H1 (cell line): Measurements from ENCODE around the gene ADRM1. TPM values are rescaled to one million over a fixed set of nuclear protein-coding genes. Genes with fewer than 3 reads are reported as not detected.

Experiments
- CTCF ChIA-PET: fragments of 300-600 bp; sonication (Branson Sonifier 250); formaldehyde crosslinking; loops from one replicate; lab custom pipeline; 2021; ENCODE audit not compliant: partially characterized antibody; lab: Charles Lee
- POLR2A ChIA-PET: fragments of 300-600 bp; sonication (Branson Sonifier 250); formaldehyde crosslinking; loops from one replicate; lab custom pipeline; 2021; ENCODE audit warnings: inconsistent platforms; ENCODE audit not compliant: partially characterized antibody; lab: Charles Lee
- DNase-seq, 2 experiments: peaks; one replicate each; pipeline versions ENCODE4 v3.0.0 to v3.0.0-alpha.2; 2010 to 2022; ENCODE audit warnings: low spot score in 2 of 2, low read depth in 1 of 2, mixed read lengths in 1 of 2
- FAIRE-seq: peaks from 2 replicates; lab custom pipeline; 2011; peaks lifted over from hg19 to GRCh38; lab: Jason Lieb, UNC
- H2AFZ ChIP-seq: 2 replicates; pipeline ENCODE4 v1.8.1; 2012; ENCODE audit warnings: low read length, inconsistent platforms
- H2AK5ac ChIP-seq: 2 replicates; pipeline ENCODE4 v1.6.1; 2013; ENCODE audit warnings: low read depth, low read length
- H2BK120ac ChIP-seq: replicated peaks from 2 replicates; pipeline ENCODE3; 2013; ENCODE audit warnings: low read depth, low read length, inconsistent platforms
- H2BK12ac ChIP-seq: 2 replicates; pipeline ENCODE4 v1.6.1; 2013; ENCODE audit warnings: low read depth, low read length
- H2BK15ac ChIP-seq: 2 replicates; pipeline ENCODE4 v1.6.1; 2013; ENCODE audit warnings: low read length
- H2BK20ac ChIP-seq: 2 replicates; pipeline ENCODE4 v1.6.1; 2013; ENCODE audit warnings: low read length
- H2BK5ac ChIP-seq: 2 replicates; pipeline ENCODE4 v1.6.1; 2013; ENCODE audit warnings: low read depth, low read length
- H3K14ac ChIP-seq: 2 replicates; pipeline ENCODE4 v1.6.1; 2013; ENCODE audit warnings: inconsistent platforms; ENCODE audit not compliant: insufficient read length
- H3K18ac ChIP-seq: 2 replicates; pipeline ENCODE4 v1.6.1; 2013; ENCODE audit warnings: low read length; ENCODE audit errors: extremely low read depth
- H3K23ac ChIP-seq: 2 replicates; pipeline ENCODE4 v1.6.1; 2013; ENCODE audit warnings: inconsistent platforms; ENCODE audit not compliant: insufficient read length
- H3K23me2 ChIP-seq: 2 replicates; pipeline ENCODE4 v1.6.1; 2013; ENCODE audit warnings: low read depth, low read length
- H3K27ac ChIP-seq: 2 replicates; pipeline ENCODE4 v1.6.1; 2011; ENCODE audit warnings: low read depth, low read length, inconsistent platforms
- H3K27me3 ChIP-seq, 4 experiments: replicated peaks in 1 of 4; 1 replicate in 1 of 4; 2 replicates in 3 of 4; pipeline versions ENCODE4 v1.6.1 to v1.8.1; 2011 to 2013; ENCODE audit warnings: low read length in 3 of 4, mild to moderate bottlenecking in 3 of 4, inconsistent platforms in 2 of 4, mixed read lengths in 2 of 4, moderate library complexity in 1 of 4; ENCODE audit not compliant: control insufficient read depth in 3 of 4, insufficient read depth in 3 of 4; ENCODE audit errors: extremely low read depth in 1 of 4
- H3K36me3 ChIP-seq, 4 experiments: 2 replicates each; pipeline versions ENCODE4 v1.6.1 to v1.8.1; 2011 to 2013; ENCODE audit warnings: mild to moderate bottlenecking in 4 of 4, low read length in 3 of 4, moderate library complexity in 2 of 4, control low read depth in 1 of 4, inconsistent platforms in 1 of 4; ENCODE audit not compliant: insufficient read depth in 4 of 4, control insufficient read depth in 2 of 4
- H3K4ac ChIP-seq: replicated peaks from 2 replicates; pipeline ENCODE3; 2013; ENCODE audit warnings: low read length, low read depth, mixed read lengths, inconsistent platforms; ENCODE audit not compliant: insufficient read length
- H3K4me1 ChIP-seq, 4 experiments: replicated peaks in 1 of 4; 1 replicate in 1 of 4; 2 replicates in 3 of 4; pipeline versions ENCODE4 v1.6.1 to v1.8.1; 2011 to 2013; ENCODE audit warnings: low read length in 3 of 4, inconsistent platforms in 2 of 4, mixed read lengths in 1 of 4; ENCODE audit not compliant: insufficient read depth in 4 of 4, control insufficient read depth in 3 of 4
- H3K4me2 ChIP-seq, 2 experiments: 2 replicates each; pipeline versions ENCODE4 v1.6.1 to v1.8.1; 2011 to 2013; ENCODE audit warnings: low read depth in 2 of 2, low read length in 2 of 2, control low read depth in 1 of 2, inconsistent platforms in 1 of 2, mild to moderate bottlenecking in 1 of 2; ENCODE audit not compliant: insufficient read depth in 1 of 2
- H3K4me3 ChIP-seq, 4 experiments: fragments of 200-600, 300-600 bp in 1 of 4; sonication (generic), shearing (Covaris generic), sonication (Bioruptor Twin) in 1 of 4; 2 replicates each; pipeline versions ENCODE4 v1.5.1 to v1.8.1; 2011 to 2016; ENCODE audit warnings: low read length in 4 of 4, low read depth in 3 of 4, control low read depth in 2 of 4, inconsistent platforms in 2 of 4, mild to moderate bottlenecking in 2 of 4, mixed read lengths in 1 of 4, moderate library complexity in 1 of 4; ENCODE audit not compliant: insufficient read depth in 2 of 4; ENCODE audit errors: extremely low read depth in 1 of 4
- H3K56ac ChIP-seq: replicated peaks from 2 replicates; pipeline ENCODE3; 2013; ENCODE audit warnings: low read depth, mild to moderate bottlenecking, mixed read lengths, low read length, inconsistent platforms; ENCODE audit not compliant: insufficient read length
- H3K79me1 ChIP-seq: 2 replicates; pipeline ENCODE4 v1.6.1; 2013; ENCODE audit warnings: low read depth, low read length, control low read depth
- H3K79me2 ChIP-seq, 2 experiments: 2 replicates each; pipeline versions ENCODE4 v1.6.1 to v1.8.1; 2012 to 2013; ENCODE audit warnings: low read length in 2 of 2, mild to moderate bottlenecking in 2 of 2, inconsistent platforms in 1 of 2; ENCODE audit not compliant: insufficient read depth in 2 of 2, control insufficient read depth in 1 of 2
- H3K9ac ChIP-seq, 4 experiments: replicated peaks in 1 of 4; 1 replicate in 1 of 4; 2 replicates in 3 of 4; pipeline versions ENCODE4 v1.6.1 to v1.8.1; 2011 to 2013; ENCODE audit warnings: low read depth in 3 of 4, low read length in 3 of 4, control low read depth in 2 of 4, mild to moderate bottlenecking in 2 of 4, moderate library complexity in 2 of 4, inconsistent platforms in 1 of 4; ENCODE audit errors: extremely low read depth in 1 of 4
- H3K9me3 ChIP-seq, 2 experiments: 2 replicates each; pipeline versions ENCODE4 v1.6.1 to v1.8.1; 2012 to 2013; ENCODE audit warnings: mild to moderate bottlenecking in 2 of 2, moderate library complexity in 2 of 2, control low read depth in 1 of 2, inconsistent platforms in 1 of 2, low read depth in 1 of 2, low read length in 1 of 2, mixed read lengths in 1 of 2; ENCODE audit not compliant: insufficient read depth in 2 of 2
- H4K20me1 ChIP-seq, 2 experiments: replicated peaks in 1 of 2; 2 replicates each; pipeline versions ENCODE3 to v1.8.1; 2011 to 2013; ENCODE audit warnings: inconsistent platforms in 2 of 2, low read length in 2 of 2, mild to moderate bottlenecking in 1 of 2; ENCODE audit not compliant: insufficient read depth in 2 of 2, control insufficient read depth in 1 of 2
- H4K5ac ChIP-seq: 2 replicates; pipeline ENCODE4 v1.6.1; 2013; ENCODE audit warnings: low read length, low read depth, mixed read lengths, inconsistent platforms; ENCODE audit not compliant: insufficient read length
- H4K8ac ChIP-seq: 2 replicates; pipeline ENCODE4 v1.8.0; 2013; ENCODE audit warnings: mild to moderate bottlenecking, moderate library complexity, low read length, inconsistent platforms; ENCODE audit not compliant: insufficient read depth; ENCODE audit errors: extremely low read depth
- H4K91ac ChIP-seq: replicated peaks from 2 replicates; pipeline ENCODE3; 2013; ENCODE audit warnings: low read length, mixed read lengths, inconsistent platforms; ENCODE audit not compliant: insufficient read length
- CHD2 ChIP-seq: IDR thresholded peaks from 2 replicates; pipeline ENCODE4 v1.6.1; 2012; ENCODE audit warnings: low read length, improper control_type of control experiment
- EGR1 ChIP-seq: IDR thresholded peaks from 2 replicates; pipeline ENCODE4 v1.6.1; 2011; ENCODE audit warnings: low read depth, low read length, borderline replicate concordance
- GABPA ChIP-seq: IDR thresholded peaks from 2 replicates; pipeline ENCODE4 v1.6.1; 2011; ENCODE audit warnings: mild to moderate bottlenecking, low read length, moderate library complexity, borderline replicate concordance; ENCODE audit not compliant: insufficient read depth
- HDAC6 ChIP-seq: IDR thresholded peaks from one replicate; pipeline ENCODE4 v1.7.1; 2012; ENCODE audit warnings: low read depth, mild to moderate bottlenecking, inconsistent platforms, low read length, moderate library complexity
- KDM5A ChIP-seq: fragments of 200-600 bp; IDR thresholded peaks from 2 replicates; pipeline ENCODE4 v1.7.1; 2012; ENCODE audit warnings: mild to moderate bottlenecking, low read length, inconsistent platforms, mixed read lengths
- NRF1 ChIP-seq: IDR thresholded peaks from 2 replicates; pipeline ENCODE4 v1.6.1; 2011; ENCODE audit warnings: mild to moderate bottlenecking, low read depth, low read length, improper control_type of control experiment
- SP4 ChIP-seq: IDR thresholded peaks from 2 replicates; pipeline ENCODE4 v1.6.1; 2012; ENCODE audit warnings: low read length, inconsistent platforms
- YY1 ChIP-seq: IDR thresholded peaks from 2 replicates; pipeline ENCODE4 v1.6.1; 2011; ENCODE audit warnings: low read depth, mild to moderate bottlenecking, low read length
- WGBS, 2 experiments: shearing (Covaris generic) in 1 of 2; methylation state at CpG; one replicate each; pipeline versions ENCODE4 v1.1.6 to v1.1.7; 2013 to 2015; ENCODE audit warnings: low lambda C conversion rate in 2 of 2, mixed read lengths in 2 of 2, inconsistent platforms in 1 of 2, low coverage in 1 of 2, missing lambda C conversion rate in 1 of 2; ENCODE audit not compliant: insufficient replicate concordance in 2 of 2, insufficient coverage in 1 of 2, insufficient read length in 1 of 2; ENCODE audit errors: extremely low coverage in 1 of 2, missing lambda C conversion rate in 1 of 2; 5-methylcytosine and 5-hydroxymethylcytosine counted together
- polyA plus RNA-seq, 7 experiments: library from polyadenylated mRNA; depleted of rRNA in 3 of 7; stranded (reverse) in 5 of 7; unstranded in 2 of 7; fragments of >200 nt in 5 of 7; fragments of 200-250 nt in 2 of 7; gene quantifications; 1 replicate in 5 of 7; 2 replicates in 1 of 7; 4 replicates in 1 of 7; pipeline versions ENCODE4 v1.2.1 to v1.2.3, GENCODE V29; 2011 to 2013; ENCODE audit warnings: missing spikeins in 2 of 7, mixed read lengths in 2 of 7
- total RNA-seq: library from RNA; stranded (reverse); fragmentation: NEBNext Ultra II Directional; extraction: Animal tissue kit (Norgen Biotek cat#: 25700); gene quantifications from 2 replicates; pipeline ENCODE4 v1.2.1, GENCODE V29; 2021
- TF ChIP-seq, protein P1 (sequence below): IDR thresholded peaks from 2 replicates; pipeline ENCODE4 v1.6.1; 2011; ENCODE audit warnings: low read depth, mild to moderate bottlenecking, low read length; ENCODE audit not compliant: insufficient read depth
- TF ChIP-seq, protein P2 (sequence below): IDR thresholded peaks from 2 replicates; pipeline ENCODE4 v1.6.1; 2012; ENCODE audit warnings: inconsistent platforms
- TF ChIP-seq, protein P3 (sequence below): IDR thresholded peaks from 2 replicates; pipeline ENCODE4 v1.6.1; 2012; ENCODE audit warnings: inconsistent platforms

The ADRM1 gene
- total and polyA plus RNA-seq, 2 of the 8 experiments (the other 6 are each of a cell fraction or from before 2014, with no cell fraction given), result 126 to 214 TPM

DNA sequence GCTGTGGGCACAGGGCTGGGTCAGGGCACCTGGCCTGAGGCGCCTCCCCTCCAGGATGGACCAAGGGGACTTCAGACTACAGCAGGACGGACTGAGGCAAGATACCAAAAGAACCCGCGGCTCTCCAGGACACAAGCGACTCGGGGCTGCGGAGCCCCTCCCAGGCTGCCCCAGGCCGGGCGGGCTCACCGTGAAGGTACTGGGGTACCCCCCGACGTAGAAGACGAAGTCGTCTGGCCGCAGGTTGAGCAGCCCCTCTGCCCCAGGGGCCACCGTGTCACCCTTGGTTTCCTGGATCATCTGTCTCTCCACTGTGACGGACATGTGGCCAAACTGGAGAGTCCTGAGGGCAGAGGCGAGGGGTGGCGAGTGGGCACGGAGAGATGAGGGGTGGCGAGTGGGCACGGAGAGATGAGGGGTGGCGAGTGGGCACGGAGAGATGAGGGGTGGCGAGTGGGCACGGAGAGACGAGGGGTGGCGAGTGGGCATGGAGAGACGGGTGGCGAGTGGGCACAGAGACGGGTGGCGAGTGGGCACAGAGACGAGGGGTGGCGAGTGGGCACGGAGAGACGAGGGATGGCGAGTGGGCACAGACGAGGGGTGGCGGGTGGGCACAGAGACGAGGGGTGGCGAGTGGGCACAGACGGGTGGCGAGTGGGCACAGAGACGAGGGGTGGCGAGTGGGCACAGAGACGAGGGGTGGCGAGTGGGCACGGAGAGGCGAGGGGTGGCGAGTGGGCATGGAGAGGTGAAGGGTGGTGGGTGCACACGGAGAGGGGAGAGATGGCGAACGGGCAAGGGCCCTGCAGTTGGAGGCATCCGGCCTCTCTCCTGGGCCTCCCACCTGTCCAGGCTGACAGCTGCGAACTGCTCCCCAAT lies 10.9 kb downstream of the ADRM1 start:
- no peaks in the 10 kb centered on the region for H3K23me2 ChIP-seq
- no peak overlapping the region for H3K18ac ChIP-seq
- DNase-seq (no peak), FAIRE-seq (no peak)
- no peaks in the 10 kb centered on the region for H3K27me3 ChIP-seq
- ChIA-PET POLR2A (interaction anchor here (0.9 to 11.7 kb wide), 7 partner anchors 8 to 74 kb away, joined by 3 to 151 read pairs (median 24); partner anchors contain the start of genes ADRM1 and RPS21), CTCF (interaction anchor here (1.0 to 1.4 kb wide), 5 partner anchors 8 to 56 kb away, joined by 3 to 4 read pairs (median 4); no protein-coding TSS in a partner anchor)
- peaks cover 0 to 13% of the 10 kb centered on the region in 2 experiments for H4K20me1 ChIP-seq
- no peak overlapping the region for H3K4me2 ChIP-seq
- H2BK5ac ChIP-seq, result no peak overlapping the region
- no peak overlapping the region; the same call in 1 of the 2 replicates for H4K8ac ChIP-seq
- H2BK20ac ChIP-seq, result no peak overlapping the region
- H3K4ac ChIP-seq, result no peak overlapping the region
- H3K23ac ChIP-seq, result no peak overlapping the region
- peaks cover 0 to 17% of the 10 kb centered on the region in 2 experiments; a peak in 2 of 4 replicates for H3K9me3 ChIP-seq
- 88% methylated on average over 27 of the region's 55 CpGs; no CpG with 5 or more reads in 1 of the 2 experiments for WGBS, 2 experiments
- H3K14ac ChIP-seq, result no peak overlapping the region
- no peak overlapping the region for H2AK5ac ChIP-seq
- H3K79me2 ChIP-seq, result no peaks in the 10 kb centered on the region; a peak in 1 of 4 replicates
- H3K9ac ChIP-seq, result no peak overlapping the region
- no peak overlapping the region for H2AFZ ChIP-seq
- H3K4me3 ChIP-seq, result no peak overlapping the region
- H3K4me1 ChIP-seq, result no peaks in the 10 kb centered on the region
- no peak overlapping the region for H4K91ac ChIP-seq
- H2BK120ac ChIP-seq, result no peak overlapping the region
- H3K36me3 ChIP-seq, result peaks cover 39 to 92% (median 75%) of the 10 kb centered on the region in 4 experiments
- H4K5ac ChIP-seq, result no peak overlapping the region
- H3K79me1 ChIP-seq, result no peaks in the 10 kb centered on the region
- H2BK15ac ChIP-seq, result no peak overlapping the region
- no peak overlapping the region for H3K56ac ChIP-seq
- H2BK12ac ChIP-seq, result no peak overlapping the region
- no peak overlapping the region for H3K27ac ChIP-seq
- TF ChIP-seq GABPA (no peak), YY1 (no peak), SP4 (no peak), CHD2 (no peak), EGR1 (no peak), HDAC6 (no peak), NRF1 (no peak), KDM5A (no peak)
- TF ChIP-seq, protein P1, sequence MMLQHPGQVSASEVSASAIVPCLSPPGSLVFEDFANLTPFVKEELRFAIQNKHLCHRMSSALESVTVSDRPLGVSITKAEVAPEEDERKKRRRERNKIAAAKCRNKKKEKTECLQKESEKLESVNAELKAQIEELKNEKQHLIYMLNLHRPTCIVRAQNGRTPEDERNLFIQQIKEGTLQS, result no peak
- TF ChIP-seq, protein P2, sequence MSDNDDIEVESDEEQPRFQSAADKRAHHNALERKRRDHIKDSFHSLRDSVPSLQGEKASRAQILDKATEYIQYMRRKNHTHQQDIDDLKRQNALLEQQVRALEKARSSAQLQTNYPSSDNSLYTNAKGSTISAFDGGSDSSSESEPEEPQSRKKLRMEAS, result no peak
- TF ChIP-seq, protein P3, sequence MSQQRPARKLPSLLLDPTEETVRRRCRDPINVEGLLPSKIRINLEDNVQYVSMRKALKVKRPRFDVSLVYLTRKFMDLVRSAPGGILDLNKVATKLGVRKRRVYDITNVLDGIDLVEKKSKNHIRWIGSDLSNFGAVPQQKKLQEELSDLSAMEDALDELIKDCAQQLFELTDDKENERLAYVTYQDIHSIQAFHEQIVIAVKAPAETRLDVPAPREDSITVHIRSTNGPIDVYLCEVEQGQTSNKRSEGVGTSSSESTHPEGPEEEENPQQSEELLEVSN, result no peak
